Endothelial cell (in vitro differentiated cells): ENCODE results near the gene LIX1L. TPM values are rescaled to one million over a fixed set of nuclear protein-coding genes. Genes with fewer than 3 reads are reported as not detected.

Source experiments
- DNase-seq: peaks from one replicate; pipeline ENCODE4 v3.0.0; 2021; ENCODE audit warnings: low spot score
- H3K27ac Mint-ChIP-seq: one replicate; pipeline ENCODE4 v1.8.0; 2021; ENCODE audit warnings: mixed read lengths, inconsistent platforms; ENCODE audit not compliant: unreplicated experiment
- H3K27me3 Mint-ChIP-seq: one replicate; pipeline ENCODE4 v1.8.0; 2021; ENCODE audit warnings: mild to moderate bottlenecking, moderate library complexity, mixed read lengths, inconsistent platforms; ENCODE audit not compliant: unreplicated experiment
- H3K36me3 Mint-ChIP-seq: one replicate; pipeline ENCODE4 v1.8.0; 2021; ENCODE audit warnings: mild to moderate bottlenecking, low read depth, mixed read lengths, inconsistent platforms; ENCODE audit not compliant: unreplicated experiment
- H3K4me1 Mint-ChIP-seq: one replicate; pipeline ENCODE4 v1.8.0; 2021; ENCODE audit warnings: mild to moderate bottlenecking, mixed read lengths, inconsistent platforms; ENCODE audit not compliant: unreplicated experiment
- H3K4me3 Mint-ChIP-seq: one replicate; pipeline ENCODE4 v1.8.0; 2021; ENCODE audit warnings: mild to moderate bottlenecking, mixed read lengths, inconsistent platforms; ENCODE audit not compliant: unreplicated experiment
- H3K9me3 Mint-ChIP-seq: one replicate; pipeline ENCODE4 v1.8.0; 2021; ENCODE audit warnings: mixed read lengths, inconsistent platforms; ENCODE audit not compliant: unreplicated experiment
- total RNA-seq: library from RNA; stranded (reverse); fragmentation: NEBNext Ultra II Directional; extraction: Animal tissue kit (Norgen Biotek cat#: 25700); gene quantifications from one replicate; pipeline ENCODE4 v1.2.1, GENCODE V29; 2021; ENCODE audit not compliant: unreplicated experiment
- TF ChIP-seq, protein P1 (sequence below): fragments of 200-600 bp; sonication (generic); IDR thresholded peaks from one replicate; pipeline ENCODE4 v1.5.0; 2021; ENCODE audit warnings: antibody characterized with exemption; ENCODE audit not compliant: unreplicated experiment

LIX1L gene
- total RNA-seq, 1 donor from 2014 or later: 83.3 TPM

DNA sequence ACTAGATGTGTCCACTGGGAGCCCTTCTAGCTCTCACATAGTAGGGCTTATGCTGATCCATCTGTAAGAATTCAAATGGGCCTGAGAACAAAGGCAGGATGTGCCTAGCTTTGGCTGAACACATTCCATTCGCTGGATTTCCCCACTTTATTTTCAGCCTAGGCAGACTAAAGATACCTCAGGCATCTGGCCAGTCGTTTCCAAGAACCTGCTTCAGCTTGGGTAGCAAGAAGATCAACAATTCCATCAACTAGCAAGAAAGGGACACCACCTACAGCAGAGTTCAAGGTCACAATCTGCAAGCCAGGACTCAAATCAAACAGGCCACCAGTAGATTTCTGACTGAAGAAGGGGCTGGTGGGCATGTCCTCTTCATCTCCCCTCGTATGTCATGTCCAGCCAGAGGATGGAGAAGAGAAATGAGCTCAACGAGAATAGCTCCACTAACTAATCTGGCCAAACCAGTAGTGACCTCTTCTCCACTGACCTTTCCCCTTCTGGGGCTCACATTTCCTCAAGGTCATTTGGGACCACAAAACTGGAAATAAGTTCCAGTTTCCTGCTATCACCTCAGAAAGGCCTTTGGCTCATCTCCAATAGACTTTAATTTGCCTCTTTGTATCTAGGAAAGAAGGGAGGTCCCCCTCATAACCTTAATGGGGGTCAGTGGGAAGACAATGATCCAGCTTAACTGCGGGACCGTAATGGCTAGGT lies 24.4 kb upstream of the LIX1L start:
- TF ChIP-seq, protein P1, sequence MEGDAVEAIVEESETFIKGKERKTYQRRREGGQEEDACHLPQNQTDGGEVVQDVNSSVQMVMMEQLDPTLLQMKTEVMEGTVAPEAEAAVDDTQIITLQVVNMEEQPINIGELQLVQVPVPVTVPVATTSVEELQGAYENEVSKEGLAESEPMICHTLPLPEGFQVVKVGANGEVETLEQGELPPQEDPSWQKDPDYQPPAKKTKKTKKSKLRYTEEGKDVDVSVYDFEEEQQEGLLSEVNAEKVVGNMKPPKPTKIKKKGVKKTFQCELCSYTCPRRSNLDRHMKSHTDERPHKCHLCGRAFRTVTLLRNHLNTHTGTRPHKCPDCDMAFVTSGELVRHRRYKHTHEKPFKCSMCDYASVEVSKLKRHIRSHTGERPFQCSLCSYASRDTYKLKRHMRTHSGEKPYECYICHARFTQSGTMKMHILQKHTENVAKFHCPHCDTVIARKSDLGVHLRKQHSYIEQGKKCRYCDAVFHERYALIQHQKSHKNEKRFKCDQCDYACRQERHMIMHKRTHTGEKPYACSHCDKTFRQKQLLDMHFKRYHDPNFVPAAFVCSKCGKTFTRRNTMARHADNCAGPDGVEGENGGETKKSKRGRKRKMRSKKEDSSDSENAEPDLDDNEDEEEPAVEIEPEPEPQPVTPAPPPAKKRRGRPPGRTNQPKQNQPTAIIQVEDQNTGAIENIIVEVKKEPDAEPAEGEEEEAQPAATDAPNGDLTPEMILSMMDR: no peak
- DNase-seq: no peak
- peak overlapping the region; percentile 26 for H3K4me3 Mint-ChIP-seq
- peaks cover 27% of the 10 kb centered on the region for H3K4me1 Mint-ChIP-seq
- no peaks in the 10 kb centered on the region for H3K36me3 Mint-ChIP-seq
- H3K9me3 Mint-ChIP-seq: no peaks in the 10 kb centered on the region
- peak overlapping the region; percentile 81 for H3K27ac Mint-ChIP-seq
- H3K27me3 Mint-ChIP-seq: peaks cover 4% of the 10 kb centered on the region

DNA sequence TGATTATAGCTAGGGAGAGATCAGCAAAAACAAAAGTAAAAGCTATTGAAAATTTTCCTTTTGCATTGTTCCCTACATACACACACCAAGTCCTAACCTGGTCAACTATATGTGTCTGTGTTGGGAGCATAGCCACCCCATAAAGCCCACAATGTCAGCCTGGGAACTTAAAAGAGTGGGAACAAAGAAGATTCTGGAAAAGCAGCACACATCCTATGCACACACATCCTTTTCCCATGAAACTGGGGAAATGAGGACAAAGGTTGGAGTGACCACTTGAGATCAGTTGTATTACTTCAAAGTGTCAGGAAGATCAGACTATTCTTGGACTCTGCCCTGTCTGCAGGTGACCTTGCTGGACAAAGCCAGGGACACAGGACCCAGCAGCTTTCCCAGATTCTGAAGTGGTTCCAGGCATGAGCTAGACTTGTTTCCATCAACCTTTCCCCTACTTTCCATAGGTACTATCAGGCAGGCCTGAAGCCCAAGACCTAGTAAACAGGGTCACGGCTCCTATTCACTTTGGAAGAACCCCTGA lies 22.7 kb upstream of the LIX1L start:
- no peaks in the 10 kb centered on the region for H3K36me3 Mint-ChIP-seq
- no peak overlapping the region for H3K4me3 Mint-ChIP-seq
- no peak for DNase-seq
- TF ChIP-seq, protein P1: no peak
- no peaks in the 10 kb centered on the region for H3K9me3 Mint-ChIP-seq
- no peak overlapping the region for H3K27ac Mint-ChIP-seq
- H3K4me1 Mint-ChIP-seq: peaks cover 21% of the 10 kb centered on the region
- peaks cover 4% of the 10 kb centered on the region for H3K27me3 Mint-ChIP-seq

DNA sequence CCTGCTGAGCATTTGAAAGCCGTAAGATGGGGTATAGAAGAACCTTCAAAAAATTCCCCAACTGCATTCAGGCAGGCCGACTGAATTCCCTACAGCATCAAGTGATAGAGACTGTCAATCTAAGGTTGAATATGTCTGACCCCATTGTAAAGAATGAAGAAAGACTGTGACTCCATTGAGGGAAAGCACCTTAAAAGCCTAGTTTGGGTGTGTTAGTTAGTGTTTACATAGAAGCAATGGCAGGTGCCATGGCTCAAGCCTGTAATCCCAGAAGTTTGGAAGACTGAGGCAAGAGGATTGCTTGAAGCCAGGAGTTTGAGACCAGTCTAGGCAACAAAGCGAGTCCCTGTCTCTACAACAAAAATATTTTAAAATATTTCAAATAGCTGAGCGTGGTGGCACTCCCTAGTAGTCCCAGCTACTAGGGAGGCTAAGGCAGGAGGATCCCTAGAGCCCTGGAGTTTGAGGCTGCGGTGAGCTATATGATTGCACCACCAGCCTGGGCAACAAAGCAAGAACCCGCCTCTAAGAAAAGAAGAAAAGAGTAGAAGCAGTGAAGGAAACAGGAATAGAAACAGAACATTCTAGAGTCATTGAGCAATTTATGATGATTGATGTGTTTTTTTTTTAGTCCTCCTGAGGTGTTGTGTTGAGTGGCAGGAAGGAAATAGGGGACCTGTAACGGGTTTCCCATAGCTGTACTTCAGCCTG lies 22.1 kb upstream of the LIX1L start:
- H3K4me3 Mint-ChIP-seq: no peak overlapping the region
- TF ChIP-seq, protein P1: no peak
- peaks cover 15% of the 10 kb centered on the region for H3K4me1 Mint-ChIP-seq
- no peak overlapping the region for H3K27ac Mint-ChIP-seq
- H3K36me3 Mint-ChIP-seq: no peaks in the 10 kb centered on the region
- peaks cover 3% of the 10 kb centered on the region for H3K27me3 Mint-ChIP-seq
- DNase-seq: no peak
- no peaks in the 10 kb centered on the region for H3K9me3 Mint-ChIP-seq

DNA sequence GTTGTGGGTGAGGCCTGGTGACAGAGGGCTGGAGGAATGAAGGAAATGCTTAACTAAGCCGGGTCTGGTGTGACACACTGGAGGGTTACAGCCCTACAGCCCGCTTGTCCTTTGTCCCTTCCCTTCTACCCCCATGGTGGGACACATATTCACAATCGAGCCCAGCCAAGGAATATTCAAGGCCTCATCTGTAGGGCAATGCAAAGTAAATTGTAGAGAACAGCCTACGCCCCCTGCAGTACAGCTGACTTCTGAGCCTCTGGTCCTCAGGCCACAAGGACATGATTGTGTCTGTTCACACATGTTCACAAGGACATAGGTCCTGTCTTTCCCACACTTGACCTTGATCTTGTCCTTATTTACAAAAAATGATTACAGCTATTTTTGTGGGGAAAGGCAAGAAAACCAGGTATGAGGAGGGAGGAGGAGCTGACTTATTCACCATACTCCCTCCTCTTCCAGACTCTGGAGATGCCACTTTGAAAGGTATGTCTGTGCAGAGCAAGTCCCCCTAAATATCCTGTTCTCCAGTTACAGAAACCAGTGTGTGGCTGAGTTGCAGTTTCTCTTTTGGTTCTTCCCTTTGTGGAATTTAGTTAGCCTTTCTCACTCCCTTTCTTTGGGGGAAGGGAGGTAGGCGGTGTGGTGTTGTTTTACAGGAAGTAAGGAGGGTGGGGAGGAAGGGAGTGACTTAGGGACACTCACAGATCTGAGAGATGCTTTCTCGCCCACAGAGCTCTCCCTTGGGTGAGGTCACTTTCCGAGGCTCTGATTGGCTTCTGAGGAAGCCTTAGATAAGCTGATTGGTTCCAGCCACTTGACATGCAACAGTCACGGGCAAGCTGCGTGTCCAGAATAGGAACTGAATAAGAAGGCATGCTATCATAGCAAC lies 21.3 kb upstream of the LIX1L start:
- H3K27ac Mint-ChIP-seq: no peak overlapping the region
- DNase-seq: peak; percentile 61
- H3K9me3 Mint-ChIP-seq: no peaks in the 10 kb centered on the region
- TF ChIP-seq, protein P1: no peak
- no peak overlapping the region for H3K4me3 Mint-ChIP-seq
- H3K4me1 Mint-ChIP-seq: peaks cover 9% of the 10 kb centered on the region
- no peaks in the 10 kb centered on the region for H3K36me3 Mint-ChIP-seq
- peaks cover 4% of the 10 kb centered on the region for H3K27me3 Mint-ChIP-seq
